Measurements from ENCODE around the gene BIRC5.
"Not testable (repeated sequence)": the region's sequence is repeated elsewhere in the genome, so short reads cannot be mapped to it uniquely, and the experiment has no call there.

The BIRC5 gene

GRCh38 chr17:78248051-78248914, 34.2 kb downstream of the BIRC5 start:
- DNase-seq (ENCODE audit: insufficient read length, low spot score) (no peak), FAIRE-seq (no peak)
- TF ChIP-seq TAF1 (IDR thresholded peaks at IDR 0.05; ENCODE audit: low read depth, low read length) (no peak), POLR2A (IDR thresholded peaks at IDR 0.05; ENCODE audit: low read depth, low read length) (no peak), PAX5 (IDR thresholded peaks at IDR 0.05; ENCODE audit: insufficient read depth, low read length, severe bottlenecking) (no peak), POLR2AphosphoS5 (IDR thresholded peaks at IDR 0.05; ENCODE audit: low read depth, low read length) (no peak), SPI1 (IDR thresholded peaks at IDR 0.05; ENCODE audit: low read depth, low read length) (no peak), POU2F2 (IDR thresholded peaks at IDR 0.05; ENCODE audit: low read depth, low read length) (no peak)

- no peak for FAIRE-seq
- DNase-seq (ENCODE audit: insufficient read length, low spot score), result no peak
- no peak for TF ChIP-seq POLR2A (IDR thresholded peaks at IDR 0.05; ENCODE audit: low read depth, low read length)
- no peak for TF ChIP-seq PAX5 (IDR thresholded peaks at IDR 0.05; ENCODE audit: insufficient read depth, low read length, severe bottlenecking)
- TF ChIP-seq POU2F2 (IDR thresholded peaks at IDR 0.05; ENCODE audit: low read depth, low read length), result no peak
- TF ChIP-seq POLR2AphosphoS5 (IDR thresholded peaks at IDR 0.05; ENCODE audit: low read depth, low read length), result no peak
- TF ChIP-seq SPI1 (IDR thresholded peaks at IDR 0.05; ENCODE audit: low read depth, low read length), result no peak
- no peak for TF ChIP-seq TAF1 (IDR thresholded peaks at IDR 0.05; ENCODE audit: low read depth, low read length)
These were observed 35.2 kb downstream of the BIRC5 start for GRCh38 chr17:78249074-78249817.

- TF ChIP-seq POLR2AphosphoS5 (IDR thresholded peaks at IDR 0.05; ENCODE audit: low read depth, low read length) (no peak), SPI1 (IDR thresholded peaks at IDR 0.05; ENCODE audit: low read depth, low read length) (no peak), PAX5 (IDR thresholded peaks at IDR 0.05; ENCODE audit: insufficient read depth, low read length, severe bottlenecking) (no peak), TAF1 (IDR thresholded peaks at IDR 0.05; ENCODE audit: low read depth, low read length) (no peak), POLR2A (IDR thresholded peaks at IDR 0.05; ENCODE audit: low read depth, low read length) (no peak), POU2F2 (IDR thresholded peaks at IDR 0.05; ENCODE audit: low read depth, low read length) (no peak)
- DNase-seq (ENCODE audit: insufficient read length, low spot score) (no peak), FAIRE-seq (no peak)
These were observed 36.1 kb downstream of the BIRC5 start for GRCh38 chr17:78249818-78250806.

- FAIRE-seq (peak; percentile 93), DNase-seq (ENCODE audit: insufficient read length, low spot score) (peak; percentile 95)
- no peak for TF ChIP-seq SPI1 (IDR thresholded peaks at IDR 0.05; ENCODE audit: low read depth, low read length)
- no peak for TF ChIP-seq TAF1 (IDR thresholded peaks at IDR 0.05; ENCODE audit: low read depth, low read length)
- peak; percentile 44 for TF ChIP-seq PAX5 (IDR thresholded peaks at IDR 0.05; ENCODE audit: insufficient read depth, low read length, severe bottlenecking)
These were observed 37.1 kb downstream of the BIRC5 start for GRCh38 chr17:78250891-78251772.

GRCh38 chr17:78251773-78252103, 37.7 kb downstream of the BIRC5 start:
- DNase-seq (ENCODE audit: insufficient read length, low spot score) (no peak), FAIRE-seq (no peak)
- no peak for TF ChIP-seq SPI1 (IDR thresholded peaks at IDR 0.05; ENCODE audit: low read depth, low read length)
- no peak for TF ChIP-seq PAX5 (IDR thresholded peaks at IDR 0.05; ENCODE audit: insufficient read depth, low read length, severe bottlenecking)
- no peak for TF ChIP-seq POU2F2 (IDR thresholded peaks at IDR 0.05; ENCODE audit: low read depth, low read length)
- no peak for TF ChIP-seq POLR2AphosphoS5 (IDR thresholded peaks at IDR 0.05; ENCODE audit: low read depth, low read length)
- no peak for TF ChIP-seq TAF1 (IDR thresholded peaks at IDR 0.05; ENCODE audit: low read depth, low read length)
- TF ChIP-seq POLR2A (IDR thresholded peaks at IDR 0.05; ENCODE audit: low read depth, low read length), result no peak

GRCh38 chr17:78252111-78252634, 38.1 kb downstream of the BIRC5 start:
- DNase-seq (ENCODE audit: insufficient read length, low spot score) (peak; percentile 50), FAIRE-seq (peak; percentile 65)
- TF ChIP-seq PAX5 (IDR thresholded peaks at IDR 0.05; ENCODE audit: insufficient read depth, low read length, severe bottlenecking) (no peak), POLR2A (IDR thresholded peaks at IDR 0.05; ENCODE audit: low read depth, low read length) (no peak), SPI1 (IDR thresholded peaks at IDR 0.05; ENCODE audit: low read depth, low read length) (peak; percentile 83), POLR2AphosphoS5 (IDR thresholded peaks at IDR 0.05; ENCODE audit: low read depth, low read length) (no peak), POU2F2 (IDR thresholded peaks at IDR 0.05; ENCODE audit: low read depth, low read length) (no peak), TAF1 (IDR thresholded peaks at IDR 0.05; ENCODE audit: low read depth, low read length) (no peak)

- TF ChIP-seq POLR2AphosphoS5 (IDR thresholded peaks at IDR 0.05; ENCODE audit: low read depth, low read length) (no peak), POU2F2 (IDR thresholded peaks at IDR 0.05; ENCODE audit: low read depth, low read length) (no peak), PAX5 (IDR thresholded peaks at IDR 0.05; ENCODE audit: insufficient read depth, low read length, severe bottlenecking) (no peak), POLR2A (IDR thresholded peaks at IDR 0.05; ENCODE audit: low read depth, low read length) (no peak), TAF1 (IDR thresholded peaks at IDR 0.05; ENCODE audit: low read depth, low read length) (no peak), SPI1 (IDR thresholded peaks at IDR 0.05; ENCODE audit: low read depth, low read length) (no peak)
- DNase-seq (ENCODE audit: insufficient read length, low spot score) (no peak), FAIRE-seq (no peak)
These were observed 38.9 kb downstream of the BIRC5 start for GRCh38 chr17:78252701-78253635.

- DNase-seq (ENCODE audit: insufficient read length, low spot score); FAIRE-seq: not testable (repeated sequence)
These were observed 39.5 kb downstream of the BIRC5 start for GRCh38 chr17:78253636-78253945.
